Transverse colon (tissue), 4 donors: ENCODE data around the gene ZNF561.

Experiments used
- EP300 ChIP-seq: sonication (generic); formaldehyde crosslinking; IDR thresholded peaks from one replicate; pipeline ENCODE4 v1.6.1; 2017; ENCODE audit warnings: antibody characterized with exemption, low read depth
- POLR2A ChIP-seq: fragments of 450-650 bp; IDR thresholded peaks from one replicate; pipeline ENCODE4 v1.6.1; 2016; ENCODE audit warnings: antibody characterized with exemption, mild to moderate bottlenecking, moderate library complexity
- POLR2AphosphoS5 ChIP-seq, 3 donors: sonication (generic); formaldehyde crosslinking; IDR thresholded peaks; one replicate each; pipeline ENCODE4 v1.6.1; 2016; ENCODE audit warnings: antibody characterized with exemption in 3 of 3
- TF ChIP-seq, protein P1 (sequence below), 5 experiments: fragments of 200-600 bp in 3 of 5; fragments of 450-650 bp in 2 of 5; sonication (generic) in 3 of 5; IDR thresholded peaks; 1 replicate in 2 of 5; 2 replicates in 3 of 5; pipeline ENCODE4 v1.5.1; 2016 to 2017; ENCODE audit warnings: antibody characterized with exemption in 5 of 5, inconsistent platforms in 3 of 5, mild to moderate bottlenecking in 2 of 5, moderate library complexity in 1 of 5

DNA sequence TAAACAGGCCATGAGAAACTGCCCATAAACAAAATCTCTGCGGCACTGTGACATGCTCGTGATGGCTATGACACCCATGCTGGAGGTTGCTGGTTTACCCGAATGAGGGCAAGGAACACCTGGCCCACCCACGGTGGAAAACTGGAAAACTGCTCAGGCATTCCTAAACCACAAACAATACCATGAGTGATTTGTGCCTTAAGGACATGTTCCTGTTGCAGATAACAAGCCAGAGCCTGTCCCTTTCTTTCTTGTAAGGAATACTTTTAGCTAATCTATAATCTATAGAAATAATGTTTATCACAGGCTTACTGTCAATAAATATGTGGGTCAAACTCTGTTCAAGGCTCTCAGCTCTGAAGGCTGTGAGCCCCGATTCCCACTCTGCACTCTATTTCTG is 12.1 kb downstream of the ZNF561 start:
- TF ChIP-seq, protein P1, sequence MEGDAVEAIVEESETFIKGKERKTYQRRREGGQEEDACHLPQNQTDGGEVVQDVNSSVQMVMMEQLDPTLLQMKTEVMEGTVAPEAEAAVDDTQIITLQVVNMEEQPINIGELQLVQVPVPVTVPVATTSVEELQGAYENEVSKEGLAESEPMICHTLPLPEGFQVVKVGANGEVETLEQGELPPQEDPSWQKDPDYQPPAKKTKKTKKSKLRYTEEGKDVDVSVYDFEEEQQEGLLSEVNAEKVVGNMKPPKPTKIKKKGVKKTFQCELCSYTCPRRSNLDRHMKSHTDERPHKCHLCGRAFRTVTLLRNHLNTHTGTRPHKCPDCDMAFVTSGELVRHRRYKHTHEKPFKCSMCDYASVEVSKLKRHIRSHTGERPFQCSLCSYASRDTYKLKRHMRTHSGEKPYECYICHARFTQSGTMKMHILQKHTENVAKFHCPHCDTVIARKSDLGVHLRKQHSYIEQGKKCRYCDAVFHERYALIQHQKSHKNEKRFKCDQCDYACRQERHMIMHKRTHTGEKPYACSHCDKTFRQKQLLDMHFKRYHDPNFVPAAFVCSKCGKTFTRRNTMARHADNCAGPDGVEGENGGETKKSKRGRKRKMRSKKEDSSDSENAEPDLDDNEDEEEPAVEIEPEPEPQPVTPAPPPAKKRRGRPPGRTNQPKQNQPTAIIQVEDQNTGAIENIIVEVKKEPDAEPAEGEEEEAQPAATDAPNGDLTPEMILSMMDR (IDR thresholded peaks at IDR 0.05) = no peak
- no peak for TF ChIP-seq POLR2A
- no peak for TF ChIP-seq EP300
- no peak for TF ChIP-seq POLR2AphosphoS5 (IDR thresholded peaks at IDR 0.05)
